Endodermal cell (in vitro differentiated cells): ENCODE measurements around the gene SLC22A5. TPM values are rescaled to one million over a fixed set of nuclear protein-coding genes. Genes with fewer than 3 reads are reported as not detected.

Source experiments
- DNase-seq: peaks from one replicate; pipeline ENCODE4 v3.0.0-alpha.2; 2017
- H3K27ac ChIP-seq: 2 replicates; pipeline ENCODE4 v1.5.1; 2013; ENCODE audit warnings: mild to moderate bottlenecking, low read depth, low read length, moderate library complexity
- H3K27me3 ChIP-seq: 2 replicates; pipeline ENCODE4 v1.6.1; 2013; ENCODE audit warnings: mild to moderate bottlenecking, low read length, moderate library complexity; ENCODE audit not compliant: insufficient read depth, control insufficient read depth, poor library complexity, severe bottlenecking
- H3K36me3 ChIP-seq: 2 replicates; pipeline ENCODE4 v1.7.0; 2013; ENCODE audit warnings: mild to moderate bottlenecking, low read length, moderate library complexity; ENCODE audit not compliant: control insufficient read depth, insufficient read depth
- H3K4me1 ChIP-seq: one replicate; pipeline ENCODE4 v1.7.0; 2013; ENCODE audit warnings: low read length; ENCODE audit not compliant: control insufficient read depth, insufficient read depth
- H3K4me3 ChIP-seq: 2 replicates; pipeline ENCODE4 v1.5.1; 2013; ENCODE audit warnings: mild to moderate bottlenecking, low read length, moderate library complexity
- H3K9ac ChIP-seq: 2 replicates; pipeline ENCODE4 v1.6.1; 2013; ENCODE audit warnings: mild to moderate bottlenecking, low read length, moderate library complexity; ENCODE audit not compliant: poor library complexity, severe bottlenecking; ENCODE audit errors: extremely low read depth
- H3K9me3 ChIP-seq: 2 replicates; pipeline ENCODE4 v1.6.1; 2013; ENCODE audit warnings: mild to moderate bottlenecking, low read length, moderate library complexity; ENCODE audit not compliant: control insufficient read depth
- H3K27ac Mint-ChIP-seq: 2 replicates; pipeline ENCODE4 v1.8.0; 2020; ENCODE audit warnings: mixed read lengths
- H3K27me3 Mint-ChIP-seq: 2 replicates; pipeline ENCODE4 v1.8.0; 2021; ENCODE audit warnings: mild to moderate bottlenecking, mixed read lengths; ENCODE audit not compliant: insufficient read depth
- H3K36me3 Mint-ChIP-seq: 2 replicates; pipeline ENCODE4 v1.8.0; 2020; ENCODE audit warnings: low read depth, mixed read lengths
- H3K4me1 Mint-ChIP-seq: 2 replicates; pipeline ENCODE4 v1.8.0; 2020; ENCODE audit warnings: mixed read lengths
- H3K4me3 Mint-ChIP-seq: 2 replicates; pipeline ENCODE4 v1.8.0; 2020; ENCODE audit warnings: mild to moderate bottlenecking, moderate library complexity, mixed read lengths
- H3K9me3 Mint-ChIP-seq: 2 replicates; pipeline ENCODE4 v1.8.0; 2020; ENCODE audit warnings: mild to moderate bottlenecking, mixed read lengths
- CTCF ChIP-seq: fragments of 200-600 bp; sonication (generic); conservative IDR thresholded peaks from 2 replicates; pipeline ENCODE4 v1.5.0; 2021; ENCODE audit warnings: antibody characterized with exemption, mild to moderate bottlenecking
- WGBS, 2 experiments: methylation state at CpG; one replicate each; pipeline versions ENCODE4 v1.1.5 to v1.1.7; 2013; ENCODE audit warnings: missing lambda C conversion rate in 2 of 2, mixed read lengths in 1 of 2; ENCODE audit not compliant: insufficient coverage in 1 of 2, insufficient read length in 1 of 2; 5-methylcytosine and 5-hydroxymethylcytosine counted together
- total RNA-seq, 2 donors: library from RNA; stranded (reverse); fragmentation: NEBNext Ultra II Directional in 1 of 2; extraction: Animal tissue kit (Norgen Biotek cat#: 25700) in 1 of 2; gene quantifications; 2 replicates in 1 of 2; 3 replicates in 1 of 2; pipeline ENCODE4 v1.2.1, GENCODE V29; 2021

The SLC22A5 gene
- total RNA-seq, 2 donors from 2014 or later: 4.9 to 8.2 TPM

DNA sequence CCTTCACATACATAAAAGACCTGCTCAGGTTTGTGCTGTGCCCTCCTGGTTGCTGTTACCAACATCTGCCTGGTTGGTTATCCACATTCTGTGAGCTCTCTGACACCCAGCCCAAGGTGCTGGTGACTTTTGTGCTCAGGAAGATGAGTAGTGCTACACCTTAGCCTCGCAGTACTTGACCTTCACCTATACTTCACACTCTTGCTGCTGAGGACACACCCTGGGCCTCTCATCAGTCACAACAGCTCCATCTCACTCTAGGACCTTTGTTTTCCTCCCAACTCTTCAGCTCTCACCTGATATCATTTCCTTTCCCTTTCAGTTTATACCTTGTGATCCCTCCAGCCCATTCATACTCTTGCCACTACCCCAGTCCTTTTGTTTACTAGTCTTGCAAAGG is 10.7 kb upstream of the SLC22A5 start:
- no peak overlapping the region for H3K4me3 Mint-ChIP-seq
- no peaks in the 10 kb centered on the region for H3K36me3 ChIP-seq
- no peak for TF ChIP-seq CTCF

DNA sequence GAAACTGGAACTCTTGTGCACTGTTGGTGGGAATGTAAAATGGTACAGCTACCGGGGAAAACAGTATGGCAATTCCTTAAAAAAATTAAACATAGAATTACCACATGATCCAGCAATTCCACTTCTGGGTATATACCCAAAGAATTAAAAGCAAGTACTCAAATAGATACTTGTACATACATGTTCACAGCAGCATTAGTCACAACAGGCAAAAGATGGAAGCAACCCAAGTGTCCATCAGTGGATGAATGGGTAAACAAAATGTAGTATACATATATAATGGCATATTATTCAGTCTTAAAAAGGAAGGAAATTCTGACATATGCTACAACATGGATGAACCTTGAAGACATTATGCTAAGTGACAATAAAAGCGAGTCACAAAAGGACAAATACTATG is 7.4 kb upstream of the SLC22A5 start:
- no peaks in the 10 kb centered on the region for H3K36me3 ChIP-seq
- H3K9me3 ChIP-seq: no peaks in the 10 kb centered on the region
- no peak for DNase-seq
- Mint-ChIP-seq H3K4me3 (no peak overlapping the region), H3K36me3 (no peaks in the 10 kb centered on the region), H3K27me3 (peaks cover 2% of the 10 kb centered on the region), H3K4me1 (no peaks in the 10 kb centered on the region), H3K27ac (no peak overlapping the region), H3K9me3 (no peaks in the 10 kb centered on the region)
- H3K4me1 ChIP-seq: no peaks in the 10 kb centered on the region
- no peak overlapping the region for H3K4me3 ChIP-seq
- H3K9ac ChIP-seq: no peak overlapping the region
- no peak for TF ChIP-seq CTCF
- H3K27ac ChIP-seq: no peak overlapping the region
- 62 to 98% methylated on average over 2 of the region's 2 CpGs for WGBS, 2 experiments
- peaks cover 30% of the 10 kb centered on the region for H3K27me3 ChIP-seq

More for the DNA sequence above, 10.7 kb upstream of the SLC22A5 start:
- Histone ChIP-seq H3K27me3 (peaks cover 28% of the 10 kb centered on the region), H3K9ac (no peak overlapping the region), H3K27ac (no peak overlapping the region), H3K4me1 (no peaks in the 10 kb centered on the region), H3K9me3 (no peaks in the 10 kb centered on the region), H3K4me3 (no peak overlapping the region)
- H3K27ac Mint-ChIP-seq: no peak overlapping the region
- peaks cover 2% of the 10 kb centered on the region for H3K27me3 Mint-ChIP-seq
- no peaks in the 10 kb centered on the region for H3K36me3 Mint-ChIP-seq
- WGBS, 2 experiments: 97 to 100% methylated on average over 1 of the region's 1 CpG
- DNase-seq: no peak
- no peaks in the 10 kb centered on the region for H3K4me1 Mint-ChIP-seq
- H3K9me3 Mint-ChIP-seq: no peaks in the 10 kb centered on the region

GRCh38 chr5:132363431-132364112 is 5.9 kb upstream of the SLC22A5 start:
- H3K36me3 ChIP-seq: no peaks in the 10 kb centered on the region
- no peaks in the 10 kb centered on the region for H3K4me1 Mint-ChIP-seq
- H3K27me3 ChIP-seq: peaks cover 23% of the 10 kb centered on the region
- H3K9me3 Mint-ChIP-seq: no peaks in the 10 kb centered on the region
- TF ChIP-seq CTCF: no peak
- DNase-seq: no peak
- H3K4me1 ChIP-seq: no peaks in the 10 kb centered on the region
- no peak overlapping the region for H3K4me3 ChIP-seq
- peaks cover 2% of the 10 kb centered on the region for H3K27me3 Mint-ChIP-seq
- no peak overlapping the region for H3K27ac ChIP-seq
- WGBS, 2 experiments: 88 to 89% methylated on average over 5 to 7 of the region's 7 CpGs
- no peak overlapping the region for H3K9ac ChIP-seq
- no peak overlapping the region for H3K27ac Mint-ChIP-seq
- no peaks in the 10 kb centered on the region for H3K9me3 ChIP-seq
- H3K36me3 Mint-ChIP-seq: no peaks in the 10 kb centered on the region
- H3K4me3 Mint-ChIP-seq: no peak overlapping the region
